Posterior cingulate gyrus (tissue), 11 donors: Measurements from ENCODE around the gene GPR62.
A peak's percentile ranks its signal among the peaks of the same experiment; 100 is the strongest.

Experiments
- DNase-seq, 10 donors: peaks; one replicate each; pipeline versions ENCODE4 v3.0.0 to v3.0.0-alpha.2; 2020 to 2021; ENCODE audit warnings: mixed read lengths in 3 of 10
- intact Hi-C: fragments of 100-400 bp; cut with DNase I; formaldehyde crosslinking; loops from one replicate; pipeline ENCODE4 v1.15.1; 2023

Gene GPR62

GRCh38 chr3:52006017-52006819 lies 51.0 kb downstream of the GPR62 start:
- intact Hi-C loops, result no loop called here

GRCh38 chr3:52006820-52007133 lies 51.6 kb downstream of the GPR62 start:
- intact Hi-C loops, result no loop called here
- peak in 1 of 10 donors; percentile 55 for DNase-seq

More at GRCh38 chr3:52006017-52006819, 51.0 kb downstream of the GPR62 start:
- peak in 1 of 10 donors; percentile 69 for DNase-seq
